Brain pericyte (primary cell): ENCODE results near the gene BEGAIN.

Source experiments
- DNase-seq: peaks from one replicate; pipeline ENCODE4 v3.0.0-alpha.2; 2012; ENCODE audit warnings: low read depth, low spot score

Gene BEGAIN

DNA sequence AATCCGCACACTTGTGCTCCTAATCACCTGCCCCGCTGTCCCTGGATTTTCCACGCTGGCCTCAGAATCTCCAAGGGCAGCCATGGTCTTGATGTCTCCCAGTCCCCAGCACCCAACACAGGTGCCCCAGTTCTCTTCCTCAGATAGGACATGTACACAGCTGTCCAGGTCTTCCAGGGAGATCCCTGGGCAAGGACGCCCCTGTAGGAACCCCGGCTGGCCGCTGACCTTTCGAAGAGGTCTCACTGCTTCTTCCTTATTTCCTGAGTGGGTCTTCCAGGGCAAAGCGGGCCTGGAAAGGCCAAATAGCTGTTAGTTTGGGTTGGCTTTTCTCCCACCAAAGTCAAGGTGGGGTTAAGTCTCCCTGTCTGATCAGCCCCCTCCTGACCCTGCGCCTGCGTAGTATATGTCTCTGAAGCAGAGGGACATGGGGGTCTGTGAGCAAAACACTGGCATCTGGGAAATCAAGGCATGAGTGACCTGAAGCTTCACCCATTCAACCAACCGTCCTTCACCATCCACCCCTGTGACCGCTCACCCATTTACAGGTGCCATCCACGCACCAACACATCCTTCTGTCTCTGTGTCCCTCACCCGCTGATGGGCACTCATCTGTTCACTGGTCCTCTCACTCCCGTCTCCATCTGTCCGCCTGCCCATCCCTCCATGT is 4.6 kb downstream of the BEGAIN start:
- DNase-seq, result no peak

DNA sequence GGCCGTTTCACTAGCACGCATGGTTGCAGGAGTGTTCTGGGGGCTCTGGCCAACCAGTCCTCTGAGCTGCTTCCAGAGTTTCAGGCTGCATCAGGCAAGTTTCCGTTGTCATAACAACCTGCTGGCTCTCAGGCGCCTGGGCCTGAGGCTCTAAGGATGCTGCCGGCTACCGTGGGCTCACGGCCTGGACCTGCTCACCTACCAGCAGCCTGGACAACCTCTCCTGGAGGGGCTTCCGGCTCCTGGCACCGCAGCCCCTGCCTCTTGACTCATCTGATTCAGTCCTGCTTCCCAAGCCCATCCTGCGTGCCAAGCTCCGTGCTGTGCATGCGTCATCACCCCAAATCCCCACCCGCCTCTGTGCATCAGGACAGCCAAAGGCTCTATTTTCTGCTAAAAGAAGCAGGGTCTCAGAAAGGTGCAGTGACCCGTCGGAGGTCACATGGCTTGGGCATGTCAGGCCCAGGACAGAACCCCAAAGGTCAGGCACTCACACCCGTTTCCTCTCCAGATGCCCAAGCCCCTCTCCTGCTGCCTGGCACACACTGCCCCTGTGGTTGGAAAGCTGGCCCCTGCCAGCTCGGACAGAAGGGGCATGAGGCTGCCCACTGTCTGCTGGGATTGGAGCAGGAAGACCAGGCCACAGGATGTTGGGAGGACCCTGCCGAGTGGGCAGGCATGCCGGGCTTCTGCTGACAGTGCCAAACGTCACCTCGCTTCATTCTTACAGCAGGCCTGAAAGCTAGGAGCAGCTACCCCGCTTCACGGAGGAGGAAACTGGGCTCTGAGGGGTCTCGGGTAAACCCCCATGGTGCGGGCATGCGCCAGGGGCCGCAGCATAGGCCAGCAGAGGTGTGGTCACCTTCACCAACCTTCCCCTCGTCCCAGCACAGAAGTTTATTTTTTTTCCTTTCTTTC is 5.7 kb downstream of the BEGAIN start:
- DNase-seq, result no peak

DNA sequence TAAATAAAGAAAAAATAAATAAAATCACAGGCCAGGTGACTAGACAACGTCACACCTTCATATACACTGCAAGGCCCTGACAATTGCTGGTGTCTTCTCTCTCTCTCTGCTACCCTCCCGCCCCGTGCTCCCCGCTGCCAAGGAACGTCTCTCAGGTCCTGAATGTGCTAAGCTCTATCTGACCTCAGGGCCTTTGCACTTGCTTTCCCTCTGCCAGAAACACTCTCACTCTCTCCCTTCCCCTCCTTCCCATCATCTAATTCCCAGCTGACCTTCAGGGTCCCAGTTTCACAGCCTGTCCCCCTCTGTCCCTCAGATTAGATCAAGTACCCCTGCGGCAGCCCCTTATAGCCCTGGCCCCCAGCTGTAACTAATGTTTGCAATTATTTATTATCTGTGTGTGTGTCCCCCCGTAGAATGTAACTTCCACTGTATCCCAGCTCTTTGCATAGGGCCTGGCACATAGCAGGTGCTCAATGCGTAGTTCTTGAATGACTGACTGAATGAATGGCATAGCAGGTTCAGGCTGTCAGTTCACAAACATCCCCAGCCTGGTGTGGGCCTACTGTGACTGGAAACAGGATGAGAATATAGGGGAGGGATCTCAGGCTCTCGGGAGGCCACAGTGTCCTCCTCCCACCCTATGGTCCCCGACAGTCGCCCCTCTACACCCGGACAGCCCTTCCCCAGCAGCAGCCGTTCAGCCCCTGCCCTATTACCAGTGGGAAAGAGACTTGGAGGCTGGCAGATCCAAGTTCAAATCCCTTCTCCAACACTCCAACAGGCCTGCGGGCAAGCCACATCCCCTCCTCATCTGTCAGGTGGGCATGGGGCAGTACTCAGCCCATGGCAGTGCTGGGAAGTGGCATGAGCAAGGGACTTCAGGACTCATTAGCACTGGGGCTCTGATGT is 6.6 kb downstream of the BEGAIN start:
- DNase-seq, result no peak

DNA sequence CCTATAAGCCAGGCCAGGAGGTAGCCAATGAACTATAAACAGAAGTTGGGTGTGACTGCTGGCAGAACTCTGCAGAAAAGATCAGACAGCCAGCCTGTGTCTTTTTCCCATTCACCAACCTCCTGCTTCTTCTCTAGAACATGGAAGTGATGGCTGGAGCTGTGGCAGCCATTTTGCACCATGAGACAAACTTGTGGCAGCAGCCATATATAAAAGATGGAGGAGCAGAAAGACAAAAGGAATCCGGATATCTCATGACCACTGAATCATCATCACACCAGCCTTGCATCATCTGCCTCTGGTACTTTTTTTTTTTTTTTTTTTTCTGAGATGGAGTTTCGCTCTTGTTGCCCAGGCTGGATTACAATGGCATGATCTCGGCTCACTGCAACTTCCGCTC is 8.7 kb downstream of the BEGAIN start:
- no peak for DNase-seq

DNA sequence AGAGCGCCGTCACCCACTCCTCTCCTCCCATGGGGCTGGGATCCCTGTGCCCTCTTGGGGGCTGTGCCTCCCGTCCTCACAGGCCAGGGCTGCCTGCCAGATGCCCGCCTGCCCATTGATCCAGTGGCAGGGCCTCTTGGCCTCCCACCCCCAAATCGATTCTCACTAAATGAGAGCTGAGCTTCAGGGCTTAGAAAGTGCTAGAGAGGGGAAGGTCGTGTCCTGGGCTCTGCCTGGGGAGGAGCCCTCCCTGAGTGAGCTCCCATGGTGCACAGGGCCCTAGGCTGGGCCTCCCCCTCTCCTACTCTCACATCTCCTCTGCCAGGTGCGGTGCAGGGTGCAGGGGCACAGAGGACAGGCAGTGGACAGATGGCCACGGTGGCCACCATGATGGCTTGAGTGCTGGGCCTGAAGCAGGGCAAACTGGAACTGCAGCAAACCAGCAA is 9.2 kb downstream of the BEGAIN start:
- DNase-seq, result no peak

DNA sequence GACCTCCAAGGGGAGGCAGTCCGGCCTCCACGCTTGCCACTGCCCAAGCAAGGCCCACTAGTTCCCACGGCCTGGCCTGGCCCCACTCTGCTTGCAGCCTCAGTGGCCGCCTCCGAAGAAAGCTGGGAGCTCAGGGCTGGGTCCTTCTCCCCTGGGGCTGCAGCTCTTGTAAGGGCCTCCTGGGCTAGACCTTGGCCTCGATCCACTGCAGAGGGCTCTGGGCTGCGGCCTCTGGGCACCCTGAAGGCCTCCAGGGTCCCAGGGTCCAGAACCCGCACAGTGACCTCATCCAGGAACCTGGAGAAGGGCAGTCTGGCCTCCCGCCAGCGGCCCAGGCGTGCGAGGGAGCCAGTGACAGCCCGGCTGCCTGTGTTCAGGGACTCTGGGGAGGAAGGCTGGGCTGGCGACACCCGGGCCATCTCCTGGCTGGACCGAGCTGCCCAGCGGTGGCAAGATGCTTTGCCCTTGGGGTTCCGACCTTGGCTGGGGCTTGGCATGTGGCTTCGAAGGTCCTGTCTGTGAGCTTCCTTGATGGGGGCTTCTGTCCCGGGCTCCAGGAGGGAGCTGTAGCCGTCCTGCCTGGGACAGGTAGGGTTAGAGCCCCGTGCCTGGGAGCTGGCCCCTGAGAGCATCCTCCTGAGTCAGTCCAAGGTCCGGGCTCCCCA is 9.8 kb downstream of the BEGAIN start:
- DNase-seq, result no peak

DNA sequence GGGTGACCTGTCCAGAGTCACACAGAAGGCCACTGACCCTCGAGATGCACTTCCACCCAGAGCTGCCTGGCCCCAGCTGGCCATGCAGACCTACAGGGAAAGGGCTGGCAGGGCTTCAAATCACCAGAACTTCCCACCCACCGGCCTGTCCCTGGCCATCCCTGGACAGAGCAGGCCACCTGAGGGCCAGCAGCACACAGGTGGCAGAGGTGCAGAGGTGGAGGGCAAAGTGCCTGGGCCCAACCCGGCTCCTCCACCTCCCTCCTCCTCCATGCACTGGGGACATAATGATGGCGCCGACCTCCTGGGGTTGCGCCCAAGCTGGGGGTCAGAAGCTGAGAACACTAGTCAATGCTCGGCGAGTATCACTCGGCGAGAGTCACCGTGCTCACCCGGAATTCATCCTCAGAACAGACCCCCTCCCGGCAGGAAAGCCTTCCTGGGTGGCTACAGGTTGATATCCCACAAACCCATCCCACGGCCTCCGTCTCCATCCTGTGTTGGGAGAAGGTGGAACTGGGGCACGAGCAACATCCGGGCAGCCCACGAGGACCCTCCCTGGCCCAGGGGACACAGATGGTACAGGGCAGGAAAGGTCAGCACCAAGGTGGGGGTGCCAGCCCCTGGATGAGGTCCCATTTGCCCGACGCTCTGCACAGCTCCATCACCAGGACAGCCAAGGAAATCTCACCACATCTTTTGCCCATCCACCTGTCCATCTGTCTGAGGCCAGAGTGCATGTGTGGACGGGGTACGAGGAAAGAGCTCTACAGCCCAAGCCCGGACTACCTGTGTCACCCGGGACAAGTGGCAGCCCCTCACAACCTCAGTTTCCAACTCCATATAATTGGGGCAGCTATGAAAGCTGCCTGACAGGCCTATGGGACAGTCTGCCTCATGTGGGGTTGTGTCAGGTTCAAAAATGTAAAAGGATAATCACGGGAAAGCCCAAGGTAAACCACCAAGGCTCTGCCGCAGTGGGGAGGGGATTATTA is 10.8 kb downstream of the BEGAIN start:
- DNase-seq, result no peak

DNA sequence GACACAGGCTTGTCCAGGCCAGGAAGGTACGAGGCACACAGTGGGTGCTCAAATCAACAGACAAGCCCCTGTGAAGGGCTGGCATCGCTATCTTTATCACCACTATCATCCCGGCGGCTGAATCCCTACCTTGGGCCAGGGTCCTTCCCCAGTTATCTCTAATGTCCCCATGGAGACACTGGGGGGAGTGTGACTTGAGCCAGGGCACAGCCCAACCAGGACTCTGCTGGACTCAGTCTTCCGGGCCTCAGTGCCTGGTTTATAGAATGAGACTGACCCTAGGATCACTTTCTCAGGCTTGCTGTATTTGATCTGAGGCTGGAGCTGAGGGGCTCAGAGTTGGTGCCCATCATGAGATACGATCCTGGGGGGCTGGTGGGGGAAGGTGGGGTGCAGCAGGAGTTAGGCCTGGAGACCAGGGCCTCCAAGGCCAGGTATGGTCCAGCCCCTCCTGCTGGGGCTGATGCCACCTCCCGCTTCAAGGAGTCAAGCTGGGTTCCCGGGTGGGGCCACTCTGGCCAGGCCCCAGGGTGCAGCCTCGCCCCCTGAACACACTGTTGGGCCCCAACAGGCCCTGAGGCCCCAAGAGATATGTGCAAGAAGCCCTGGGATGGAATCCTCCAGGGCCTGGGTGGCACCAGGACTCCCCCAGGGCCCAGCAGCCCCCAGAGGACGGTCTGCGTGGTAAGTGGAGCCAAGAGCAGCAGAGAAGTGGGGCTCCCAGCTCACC is 11.8 kb downstream of the BEGAIN start:
- DNase-seq, result no peak

DNA sequence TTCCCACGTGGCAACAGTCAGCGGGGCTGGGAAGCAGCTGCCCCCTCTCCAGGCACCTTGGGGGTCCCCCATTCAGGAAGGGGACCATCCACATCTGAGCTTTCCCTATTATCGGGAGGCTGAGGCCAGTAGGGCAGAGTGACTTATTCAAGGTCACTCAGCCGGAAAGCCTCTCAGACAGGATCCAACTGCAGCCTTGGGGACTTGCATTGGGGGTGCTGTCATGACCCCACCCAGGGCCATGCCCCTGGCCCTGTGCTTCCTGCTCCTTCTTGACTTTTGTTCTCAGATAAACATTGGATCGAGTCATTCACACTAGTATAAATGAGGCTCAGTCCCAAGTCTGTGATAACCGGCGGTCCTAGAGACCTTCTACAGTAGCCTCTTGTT is 12.6 kb downstream of the BEGAIN start:
- no peak for DNase-seq

DNA sequence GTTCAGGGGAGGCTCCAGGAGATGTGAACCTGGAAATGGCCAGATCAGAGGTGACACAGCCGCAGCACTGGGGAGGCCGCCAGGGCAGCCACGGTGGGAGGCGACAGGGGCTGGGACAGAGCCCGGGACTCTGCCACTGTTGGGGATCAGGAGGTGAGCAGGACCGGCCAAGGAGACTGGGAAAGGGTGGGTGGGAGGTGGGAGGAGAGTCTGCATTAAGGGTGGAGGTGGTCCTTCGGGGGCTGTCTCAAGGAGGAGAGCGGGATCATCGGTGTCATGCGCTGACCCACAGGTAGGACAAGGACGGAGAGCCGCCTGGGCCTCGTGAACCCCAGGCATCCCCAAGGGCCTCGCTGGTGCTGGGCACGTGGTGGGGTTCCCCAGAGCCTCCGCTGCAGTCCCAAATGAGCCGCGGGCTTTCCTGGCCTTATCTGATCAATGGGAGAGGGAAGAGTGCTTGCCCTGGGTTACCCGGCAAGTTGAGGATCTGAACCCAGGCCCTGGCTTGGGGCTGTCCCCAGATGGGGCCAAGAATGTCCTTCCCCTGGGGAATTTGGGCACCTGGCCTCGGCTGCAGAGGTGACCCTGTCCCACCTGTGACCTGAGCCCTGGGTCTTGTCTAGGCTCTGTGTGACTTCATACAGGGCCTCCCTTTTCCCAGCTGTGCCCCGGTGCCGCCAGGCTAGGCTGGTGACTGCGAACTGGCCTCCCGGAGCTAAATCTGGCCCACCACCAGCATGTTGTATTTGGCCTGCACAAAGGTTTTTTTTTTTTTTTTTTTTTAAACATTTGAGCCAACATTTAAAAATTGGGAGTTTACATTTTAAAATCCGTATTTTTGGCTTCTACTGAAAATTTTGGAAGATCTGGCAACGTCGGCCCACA is 13.2 kb downstream of the BEGAIN start:
- DNase-seq, result no peak

DNA sequence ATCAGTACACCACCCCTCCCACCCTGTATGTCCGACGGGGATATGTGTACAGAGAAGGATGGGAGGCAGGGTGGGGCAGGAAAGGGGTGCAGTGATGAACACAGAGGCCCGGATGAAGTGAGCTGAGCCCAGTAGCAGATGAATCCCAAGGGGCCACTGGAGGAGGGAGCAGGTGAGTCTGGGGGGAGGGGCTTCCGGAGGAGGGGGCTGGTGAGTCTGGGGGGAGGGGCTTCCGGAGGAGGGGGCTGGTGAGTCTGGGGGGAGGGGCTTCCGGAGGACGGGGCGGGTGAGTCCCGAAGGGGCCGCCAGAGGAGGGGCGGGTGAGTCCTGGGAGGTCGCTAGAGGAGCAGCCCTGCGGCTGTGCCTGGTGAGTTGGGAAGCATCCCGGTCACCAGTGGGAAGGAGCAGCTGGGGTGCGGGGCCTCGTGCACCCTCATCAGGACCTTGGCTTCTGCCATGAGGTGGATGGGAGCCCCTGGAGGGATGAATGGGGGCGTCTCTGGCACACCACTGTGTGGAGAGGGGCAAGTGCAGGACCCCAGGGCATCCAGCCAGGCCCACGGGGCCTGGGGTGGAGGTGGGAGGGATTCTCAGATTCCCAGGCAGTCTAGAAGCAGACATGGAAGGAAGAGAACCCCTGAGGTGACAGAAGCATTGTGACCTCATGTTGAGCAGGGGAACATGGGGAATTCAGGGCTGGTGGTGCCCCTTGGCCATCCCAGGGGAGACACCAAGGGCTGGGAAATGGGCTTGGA is 14.0 kb downstream of the BEGAIN start:
- no peak for DNase-seq

DNA sequence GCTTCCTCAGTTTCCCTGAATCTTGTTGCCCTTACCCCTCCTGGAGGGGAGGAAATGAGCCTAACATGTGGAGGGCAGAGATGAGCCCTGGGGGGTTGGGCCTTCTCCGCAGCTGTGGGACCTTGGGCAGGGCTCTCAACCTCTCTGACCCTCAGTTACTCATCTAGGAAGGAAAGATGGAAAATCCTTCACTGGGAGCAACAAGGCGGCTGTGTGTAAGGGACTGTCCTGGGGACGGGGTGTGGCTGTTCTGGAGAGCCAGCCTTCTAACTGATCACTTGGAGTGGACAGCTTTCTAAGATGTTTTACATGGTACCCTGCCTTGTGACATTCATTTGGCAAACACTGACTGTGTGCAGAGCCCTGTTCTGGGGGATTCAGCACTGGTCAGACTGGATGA is 14.7 kb downstream of the BEGAIN start:
- DNase-seq, result no peak

DNA sequence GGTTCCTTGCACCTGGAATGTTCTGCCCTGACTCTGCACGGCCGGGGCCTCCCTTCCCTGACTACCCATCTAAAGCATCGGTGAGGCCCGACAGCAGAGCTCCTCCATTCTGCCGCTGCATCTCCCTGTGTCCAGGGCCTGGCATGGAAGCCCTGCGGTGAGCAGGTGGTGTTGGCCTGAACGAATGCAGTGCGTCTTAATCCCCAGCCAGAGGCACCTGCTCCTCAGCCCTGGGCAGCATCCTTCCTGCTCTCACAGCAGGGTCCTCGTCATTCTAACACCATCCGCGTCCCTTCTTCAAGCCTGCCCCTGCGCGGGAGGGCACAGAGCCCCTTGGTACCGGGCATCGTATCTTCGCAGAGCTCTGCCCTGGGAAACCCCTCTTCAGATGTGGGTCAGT is 15.4 kb downstream of the BEGAIN start:
- DNase-seq, result no peak

DNA sequence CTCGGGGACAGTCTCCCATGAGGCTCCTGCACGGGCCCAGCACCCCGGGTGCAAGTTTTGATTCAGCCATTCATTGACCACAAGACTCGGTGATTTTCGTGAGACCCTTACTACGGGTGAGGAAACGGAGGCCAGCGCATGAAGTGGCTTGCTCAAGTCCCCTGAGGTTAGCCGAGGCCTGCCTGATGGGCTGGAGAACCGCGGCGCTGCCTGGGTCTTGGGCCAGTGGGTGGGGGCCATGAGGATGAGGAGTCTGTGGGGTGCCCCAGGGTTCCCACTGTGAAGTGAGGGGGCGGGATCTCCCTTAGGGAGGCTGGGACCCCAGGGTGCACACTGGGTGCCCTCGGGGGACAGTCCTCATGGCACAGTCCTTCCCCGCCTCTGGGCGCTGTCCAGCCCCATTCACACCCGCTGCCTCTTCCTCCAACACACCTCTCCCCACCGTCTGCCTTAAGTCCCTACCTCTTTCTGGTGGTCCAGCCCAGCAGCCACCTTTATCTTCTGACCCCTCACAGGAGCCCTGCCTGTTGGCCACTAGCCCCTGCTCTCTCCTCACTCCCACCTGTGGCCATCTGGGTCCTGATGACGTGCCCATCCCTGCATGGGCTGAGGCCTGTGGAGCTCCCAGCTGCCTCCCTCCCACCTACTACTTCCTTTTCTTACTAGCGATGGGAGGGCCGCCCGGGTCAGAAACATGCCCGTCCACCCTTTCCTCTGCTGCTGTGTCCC is 16.3 kb downstream of the BEGAIN start:
- DNase-seq, result no peak

DNA sequence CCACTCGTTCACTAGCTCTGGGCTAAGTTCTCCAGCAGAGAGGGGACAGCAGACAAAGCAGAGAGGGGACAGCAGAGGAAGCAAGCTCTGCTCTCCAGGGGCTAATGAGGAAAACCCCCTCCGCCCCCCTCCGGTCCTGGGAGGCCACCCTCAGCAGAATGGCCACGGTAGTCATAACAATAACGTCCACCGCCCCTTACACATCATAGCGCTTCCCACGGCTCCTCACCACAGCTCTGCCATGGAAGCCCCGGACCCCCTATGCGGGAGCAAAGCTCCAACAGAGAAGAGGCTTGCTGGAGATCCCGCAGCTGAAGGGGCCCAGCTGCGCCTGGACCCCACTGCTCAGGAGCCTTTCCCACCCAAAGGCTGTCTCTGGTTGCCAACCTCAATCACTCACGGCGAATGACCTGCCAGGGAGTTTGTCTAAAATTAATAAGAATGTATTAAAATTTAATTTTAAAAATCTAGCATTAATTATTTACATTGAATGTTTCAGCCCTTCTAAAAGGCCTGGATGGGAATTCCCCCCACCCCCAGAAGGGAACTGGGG is 17.4 kb downstream of the BEGAIN start:
- no peak for DNase-seq

DNA sequence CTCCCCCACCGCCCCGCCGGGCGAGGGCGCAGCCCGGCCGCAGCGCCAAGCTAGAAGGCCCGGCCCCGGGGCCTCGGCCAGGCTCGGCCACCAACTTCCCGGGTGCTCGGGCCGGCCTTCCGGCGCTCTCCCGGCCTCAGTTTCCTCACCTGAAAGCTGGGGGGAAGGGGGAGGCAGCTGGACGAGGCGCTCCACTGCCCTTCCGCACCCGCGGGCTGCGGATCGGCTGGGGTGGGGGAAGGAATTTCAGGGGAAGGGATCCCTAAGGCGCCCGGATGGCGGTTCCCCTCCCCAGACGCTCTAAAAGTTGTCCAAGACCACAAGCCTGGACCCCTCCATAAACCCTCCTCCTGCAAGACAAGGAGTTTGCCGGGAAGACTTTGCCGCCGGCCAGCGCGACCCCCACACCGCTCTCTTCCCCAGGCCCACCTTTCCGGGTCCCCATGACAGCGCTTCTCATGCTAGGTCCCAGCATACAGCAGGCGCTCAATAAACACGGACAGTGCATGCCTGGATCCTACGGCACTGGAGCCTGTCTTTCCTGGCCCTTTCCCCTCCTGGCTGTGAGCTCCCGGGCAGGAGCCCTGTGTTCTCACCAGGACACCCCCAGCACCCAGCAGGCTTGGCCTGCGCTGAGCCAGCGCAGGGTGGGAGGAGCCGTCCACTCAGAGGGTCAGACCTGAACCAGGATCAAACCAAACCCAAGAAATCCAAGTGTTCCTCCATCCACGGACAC is 18.1 kb downstream of the BEGAIN start:
- no peak for DNase-seq
